PFSK-1 (cell line): ENCODE measurements around the gene MAP3K4.
A peak's percentile ranks its signal among the peaks of the same experiment; 100 is the strongest.

Source experiments
- TAF1 ChIP-seq: IDR thresholded peaks from 2 replicates; pipeline ENCODE4 v1.6.1; 2012; ENCODE audit warnings: low read length, control low read depth, borderline replicate concordance; ENCODE audit not compliant: insufficient read depth
- TF ChIP-seq, protein P1 (sequence below), 2 experiments: IDR thresholded peaks; 2 replicates each; pipeline versions ENCODE4 v1.6.1 to v1.8.0; 2011 to 2012; ENCODE audit warnings: low read depth in 2 of 2, low read length in 2 of 2, control low read depth in 1 of 2, inconsistent platforms in 1 of 2, mild to moderate bottlenecking in 1 of 2, moderate library complexity in 1 of 2; ENCODE audit not compliant: insufficient read depth in 1 of 2

DNA sequence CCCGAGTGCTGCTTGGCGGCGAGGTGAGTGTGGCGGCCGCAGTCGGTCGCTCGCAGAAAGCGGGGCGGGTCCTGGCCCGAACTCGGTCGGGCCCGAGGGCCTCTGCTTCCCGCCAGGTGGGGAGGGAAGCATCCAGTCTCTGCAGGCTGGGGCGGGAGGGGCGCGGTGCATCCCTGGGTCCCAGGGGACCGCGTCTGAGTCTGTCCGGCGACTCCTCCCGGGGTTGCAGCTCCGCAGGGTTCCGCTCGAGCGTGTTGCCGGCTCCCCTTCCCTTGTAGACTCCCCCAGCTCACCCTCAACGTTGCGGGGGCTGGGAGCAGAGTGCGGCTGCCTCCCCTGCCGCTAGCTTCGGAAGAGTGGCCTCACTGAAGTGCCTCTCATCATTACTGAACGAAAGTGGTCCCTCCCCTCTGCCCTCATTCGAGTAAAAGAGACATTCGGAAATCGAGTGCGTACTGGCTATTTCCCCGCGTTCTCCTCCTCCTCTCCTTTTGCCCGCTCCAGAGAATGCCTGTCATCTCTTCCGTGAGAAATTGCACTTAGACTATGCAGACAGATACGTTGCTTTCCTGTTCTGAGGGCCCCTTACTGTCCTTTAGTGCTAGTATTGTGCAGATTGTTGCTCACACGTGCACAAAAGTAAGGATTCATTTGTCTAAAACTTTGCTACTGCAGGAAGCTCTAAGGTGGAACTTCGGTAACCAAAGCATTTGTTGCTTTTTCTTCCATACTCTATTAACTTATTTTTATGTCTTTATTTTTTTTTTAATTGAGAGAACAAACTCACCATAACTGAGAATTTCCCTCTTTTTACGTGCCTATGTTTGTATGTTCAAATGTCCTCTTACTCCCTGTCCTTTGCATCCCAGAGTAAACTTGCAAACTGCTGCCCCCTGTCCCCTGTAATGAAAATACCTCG is 751 bp downstream of the MAP3K4 start:
- TF ChIP-seq, protein P1, sequence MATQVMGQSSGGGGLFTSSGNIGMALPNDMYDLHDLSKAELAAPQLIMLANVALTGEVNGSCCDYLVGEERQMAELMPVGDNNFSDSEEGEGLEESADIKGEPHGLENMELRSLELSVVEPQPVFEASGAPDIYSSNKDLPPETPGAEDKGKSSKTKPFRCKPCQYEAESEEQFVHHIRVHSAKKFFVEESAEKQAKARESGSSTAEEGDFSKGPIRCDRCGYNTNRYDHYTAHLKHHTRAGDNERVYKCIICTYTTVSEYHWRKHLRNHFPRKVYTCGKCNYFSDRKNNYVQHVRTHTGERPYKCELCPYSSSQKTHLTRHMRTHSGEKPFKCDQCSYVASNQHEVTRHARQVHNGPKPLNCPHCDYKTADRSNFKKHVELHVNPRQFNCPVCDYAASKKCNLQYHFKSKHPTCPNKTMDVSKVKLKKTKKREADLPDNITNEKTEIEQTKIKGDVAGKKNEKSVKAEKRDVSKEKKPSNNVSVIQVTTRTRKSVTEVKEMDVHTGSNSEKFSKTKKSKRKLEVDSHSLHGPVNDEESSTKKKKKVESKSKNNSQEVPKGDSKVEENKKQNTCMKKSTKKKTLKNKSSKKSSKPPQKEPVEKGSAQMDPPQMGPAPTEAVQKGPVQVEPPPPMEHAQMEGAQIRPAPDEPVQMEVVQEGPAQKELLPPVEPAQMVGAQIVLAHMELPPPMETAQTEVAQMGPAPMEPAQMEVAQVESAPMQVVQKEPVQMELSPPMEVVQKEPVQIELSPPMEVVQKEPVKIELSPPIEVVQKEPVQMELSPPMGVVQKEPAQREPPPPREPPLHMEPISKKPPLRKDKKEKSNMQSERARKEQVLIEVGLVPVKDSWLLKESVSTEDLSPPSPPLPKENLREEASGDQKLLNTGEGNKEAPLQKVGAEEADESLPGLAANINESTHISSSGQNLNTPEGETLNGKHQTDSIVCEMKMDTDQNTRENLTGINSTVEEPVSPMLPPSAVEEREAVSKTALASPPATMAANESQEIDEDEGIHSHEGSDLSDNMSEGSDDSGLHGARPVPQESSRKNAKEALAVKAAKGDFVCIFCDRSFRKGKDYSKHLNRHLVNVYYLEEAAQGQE (IDR thresholded peaks at IDR 0.05; ENCODE audit: insufficient read depth in 1 of 2, low read depth in 2 of 2, low read length in 2 of 2): no peak
- TF ChIP-seq TAF1: peak; percentile 80; the same call in 1 of the 2 replicates
